Peyer's patch (tissue), 4 donors: Measurements from ENCODE around the gene COL4A1.

Experiments
- POLR2A ChIP-seq, 2 donors: fragments of 450-650 bp; IDR thresholded peaks; one replicate each; pipeline ENCODE4 v1.5.1; 2017; ENCODE audit warnings: antibody characterized with exemption in 2 of 2, mild to moderate bottlenecking in 2 of 2, moderate library complexity in 2 of 2
- TF ChIP-seq, protein P1 (sequence below), 6 experiments: fragments of 450-650 bp in 4 of 6; fragments of 200-600 bp in 2 of 6; sonication (generic) in 1 of 6; IDR thresholded peaks; one replicate each; pipeline ENCODE4 v1.5.1; 2017 to 2019; ENCODE audit warnings: antibody characterized with exemption in 6 of 6, mild to moderate bottlenecking in 3 of 6, moderate library complexity in 1 of 6

DNA sequence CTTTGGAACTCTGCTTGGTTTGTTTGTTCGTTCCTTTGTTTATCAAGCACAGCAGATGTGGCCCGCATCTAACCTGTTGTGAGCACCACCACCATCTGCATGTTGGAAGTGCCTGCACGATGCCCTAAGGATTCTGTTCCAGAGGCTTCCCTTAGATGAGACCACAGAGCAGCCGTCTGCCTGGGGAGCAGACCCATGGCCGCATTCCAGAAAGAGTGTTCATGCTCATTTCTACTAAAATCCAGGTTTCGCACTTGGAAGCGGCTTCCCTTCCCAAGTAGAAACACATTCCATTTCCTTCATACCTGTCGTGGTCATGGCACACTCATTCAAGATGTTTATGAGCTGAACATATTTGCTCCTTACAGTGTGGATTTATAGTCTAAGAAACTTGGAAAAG, 27.3 kb upstream of the COL4A1 start:
- TF ChIP-seq, protein P1, sequence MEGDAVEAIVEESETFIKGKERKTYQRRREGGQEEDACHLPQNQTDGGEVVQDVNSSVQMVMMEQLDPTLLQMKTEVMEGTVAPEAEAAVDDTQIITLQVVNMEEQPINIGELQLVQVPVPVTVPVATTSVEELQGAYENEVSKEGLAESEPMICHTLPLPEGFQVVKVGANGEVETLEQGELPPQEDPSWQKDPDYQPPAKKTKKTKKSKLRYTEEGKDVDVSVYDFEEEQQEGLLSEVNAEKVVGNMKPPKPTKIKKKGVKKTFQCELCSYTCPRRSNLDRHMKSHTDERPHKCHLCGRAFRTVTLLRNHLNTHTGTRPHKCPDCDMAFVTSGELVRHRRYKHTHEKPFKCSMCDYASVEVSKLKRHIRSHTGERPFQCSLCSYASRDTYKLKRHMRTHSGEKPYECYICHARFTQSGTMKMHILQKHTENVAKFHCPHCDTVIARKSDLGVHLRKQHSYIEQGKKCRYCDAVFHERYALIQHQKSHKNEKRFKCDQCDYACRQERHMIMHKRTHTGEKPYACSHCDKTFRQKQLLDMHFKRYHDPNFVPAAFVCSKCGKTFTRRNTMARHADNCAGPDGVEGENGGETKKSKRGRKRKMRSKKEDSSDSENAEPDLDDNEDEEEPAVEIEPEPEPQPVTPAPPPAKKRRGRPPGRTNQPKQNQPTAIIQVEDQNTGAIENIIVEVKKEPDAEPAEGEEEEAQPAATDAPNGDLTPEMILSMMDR (IDR thresholded peaks at IDR 0.05) = no peak
- no peak for TF ChIP-seq POLR2A (IDR thresholded peaks at IDR 0.05)
